OCI-LY3 (cell line): Measurements from ENCODE around the gene ADGRA3.

Experiments used
- CTCF ChIP-seq: fragments of 200-600, 300-600 bp; sonication (generic); IDR thresholded peaks from 2 replicates; pipeline ENCODE4 v1.5.1; 2014; ENCODE audit warnings: antibody characterized with exemption, low read length, low read depth
- EZH2phosphoT487 ChIP-seq: fragments of 200-600 bp; shearing (Covaris generic); IDR thresholded peaks from 2 replicates; pipeline ENCODE4 v1.6.1; 2018; ENCODE audit warnings: antibody characterized with exemption, mixed run types, low read depth

- TF ChIP-seq CTCF (no peak), EZH2phosphoT487 (no peak)
These were observed 85.2 kb downstream of the ADGRA3 start for GRCh38 chr4:22430626-22431025.
